Measurements from ENCODE around the gene CYLC1.

The CYLC1 gene, protein sequence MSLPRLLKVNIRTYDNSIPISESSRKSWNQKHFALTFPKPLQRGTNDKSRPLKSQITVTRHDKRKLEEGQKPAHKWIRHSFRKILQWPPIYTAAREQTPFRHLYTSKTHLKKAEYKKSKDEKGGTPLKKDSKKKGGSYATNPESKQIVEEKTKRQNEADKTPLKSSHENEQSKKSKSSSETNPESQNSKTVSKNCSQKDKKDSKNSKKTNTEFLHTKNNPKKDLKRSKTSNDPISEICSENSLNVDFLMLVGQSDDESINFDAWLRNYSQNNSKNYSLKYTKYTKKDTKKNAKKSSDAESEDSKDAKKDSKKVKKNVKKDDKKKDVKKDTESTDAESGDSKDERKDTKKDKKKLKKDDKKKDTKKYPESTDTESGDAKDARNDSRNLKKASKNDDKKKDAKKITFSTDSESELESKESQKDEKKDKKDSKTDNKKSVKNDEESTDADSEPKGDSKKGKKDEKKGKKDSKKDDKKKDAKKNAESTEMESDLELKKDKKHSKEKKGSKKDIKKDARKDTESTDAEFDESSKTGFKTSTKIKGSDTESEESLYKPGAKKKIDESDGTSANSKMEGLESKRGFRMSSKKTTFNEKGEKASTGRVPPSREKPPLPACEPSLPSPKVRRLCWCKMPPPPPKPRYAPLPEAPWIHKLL

DNA sequence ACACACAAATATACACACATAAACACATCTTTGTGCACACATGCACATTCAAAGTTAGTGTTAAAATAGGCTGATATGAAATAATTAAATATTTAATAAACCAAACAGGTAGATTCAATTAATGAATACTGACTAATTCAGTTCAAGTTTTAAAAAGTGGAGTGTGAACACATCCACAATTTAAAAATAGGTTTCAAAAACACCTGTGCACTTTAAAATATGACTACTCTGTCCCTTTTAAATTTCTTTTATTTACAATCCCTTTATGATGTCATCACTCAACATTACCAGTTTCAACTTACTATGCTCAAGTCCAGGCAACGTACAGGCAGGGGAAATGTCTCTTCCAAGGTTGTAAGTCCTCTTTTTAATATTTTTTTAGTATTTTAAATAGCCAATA is at the start of gene CYLC1:
TSS of gene CYLC1 (plus strand) at position 301 of the 400 bp plus-strand sequence. CDS start at position 338, 37 bp downstream.
- no peak for DNase-seq

DNA sequence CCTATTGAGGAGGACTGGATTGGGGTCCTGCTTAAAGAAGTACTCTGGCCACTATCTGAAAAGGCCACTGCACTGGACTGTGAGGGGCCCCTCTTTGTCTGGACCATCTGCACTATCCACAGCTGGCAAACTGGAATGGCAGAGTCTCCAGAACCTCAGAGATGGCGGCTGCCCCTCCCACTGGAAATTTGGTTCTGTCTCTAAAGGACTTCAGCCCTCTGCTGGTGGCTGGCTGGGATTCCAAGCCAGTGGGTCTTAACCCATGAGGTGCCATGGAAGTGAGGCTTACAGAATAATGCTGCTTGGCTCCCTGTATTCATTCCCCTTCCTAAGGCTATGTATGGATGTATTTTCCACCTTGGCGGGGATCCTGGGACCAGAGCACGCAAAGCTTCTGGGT is 41.6 kb upstream of the CYLC1 start:
- no peak for DNase-seq

DNA sequence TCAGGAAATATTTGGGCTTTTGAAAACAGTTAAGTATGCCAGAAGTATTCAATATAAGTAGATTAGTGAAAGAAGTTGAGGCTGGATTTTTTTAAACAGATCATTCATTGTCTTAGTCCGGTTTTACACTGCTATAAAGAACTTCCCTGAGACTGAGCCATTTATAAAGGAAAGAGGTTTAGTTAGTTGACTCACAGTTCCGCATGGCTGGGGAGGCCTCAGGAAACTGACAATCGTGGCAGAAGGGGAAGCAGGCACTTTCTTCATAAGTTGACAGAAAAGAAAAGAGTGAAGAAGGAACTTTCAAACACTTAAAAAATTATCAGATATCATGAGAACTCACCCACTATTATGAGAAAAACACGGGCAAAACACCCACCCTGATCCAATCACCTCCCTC is 31.1 kb upstream of the CYLC1 start:
- DNase-seq = no peak

DNA sequence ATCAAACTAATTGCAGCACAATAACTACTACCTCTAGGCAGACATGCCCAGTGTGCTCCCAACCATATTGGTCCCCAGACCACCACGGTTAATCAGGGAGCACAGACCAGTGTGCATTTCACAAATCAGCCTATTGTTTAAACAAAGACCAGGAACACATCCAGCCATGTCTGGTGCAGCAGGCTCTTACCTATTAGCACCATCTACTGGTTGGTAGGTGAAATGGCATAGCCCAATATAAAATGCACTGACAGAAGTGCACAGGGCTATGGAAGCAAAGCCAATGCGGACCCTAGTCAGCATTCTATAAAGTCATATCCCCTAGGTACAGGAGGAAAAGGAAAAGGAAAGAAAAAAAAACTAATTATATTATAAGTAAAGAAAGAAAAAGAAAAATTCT is 15.5 kb upstream of the CYLC1 start:
- DNase-seq = peak; percentile 58

DNA sequence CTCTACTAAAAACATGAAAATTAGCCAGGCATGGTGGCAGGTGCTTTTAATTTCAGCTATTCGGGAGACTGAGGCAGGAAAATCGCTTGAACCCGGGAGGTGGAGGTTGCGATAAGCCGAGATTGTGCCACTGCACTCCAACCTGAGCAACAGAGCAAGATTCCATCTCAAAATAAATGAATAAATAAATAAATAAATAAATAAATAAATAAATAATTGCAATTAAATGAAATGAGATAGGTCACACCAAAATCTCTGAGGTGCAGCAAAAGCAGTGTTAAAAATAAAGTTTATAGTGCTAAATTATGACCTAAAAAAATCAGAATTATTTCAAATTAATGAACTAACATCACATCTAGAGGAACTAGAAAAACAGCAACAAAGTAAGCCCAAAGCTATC is 13.6 kb upstream of the CYLC1 start:
- no peak for DNase-seq

DNA sequence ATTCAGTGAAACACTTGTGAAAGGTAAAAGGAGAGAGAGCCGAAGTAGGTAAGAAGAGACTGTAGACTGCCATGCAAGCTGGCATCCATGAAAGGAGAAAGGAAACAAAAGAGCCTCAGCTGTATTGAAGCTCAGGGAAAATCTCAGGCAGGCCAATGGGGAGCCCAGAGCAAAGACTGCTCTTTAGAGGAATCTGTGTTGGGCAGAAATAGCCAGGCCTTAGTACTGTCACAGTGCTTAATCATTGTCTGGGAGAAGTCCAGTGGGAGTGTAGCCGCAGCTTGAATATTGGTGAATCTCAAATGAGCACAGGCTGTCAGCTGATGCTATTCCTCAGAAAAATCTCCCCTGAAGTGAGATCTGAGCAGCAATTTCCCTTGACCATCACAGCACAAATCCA is 27.6 kb downstream of the CYLC1 start:
- no peak for DNase-seq

DNA sequence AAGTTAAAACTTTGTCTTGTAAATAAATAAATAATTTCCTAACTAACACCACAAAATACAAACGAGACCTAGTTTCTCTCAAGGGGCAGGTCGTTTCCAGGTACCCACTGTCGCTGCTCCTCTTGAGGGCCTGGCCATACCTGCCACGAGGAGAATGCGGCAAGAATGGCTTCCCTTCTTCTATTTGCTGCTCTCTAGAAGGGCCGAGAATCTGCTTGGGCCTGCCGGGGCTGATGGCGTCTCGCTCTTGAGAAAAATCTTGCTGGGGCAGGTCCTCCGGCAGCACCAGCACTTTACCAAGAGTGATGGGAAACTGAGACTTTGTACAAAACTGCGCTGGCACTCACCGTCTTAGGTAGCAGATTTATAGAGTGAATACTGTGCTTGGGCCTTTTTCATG is 31.5 kb downstream of the CYLC1 start:
- no peak for DNase-seq

DNA sequence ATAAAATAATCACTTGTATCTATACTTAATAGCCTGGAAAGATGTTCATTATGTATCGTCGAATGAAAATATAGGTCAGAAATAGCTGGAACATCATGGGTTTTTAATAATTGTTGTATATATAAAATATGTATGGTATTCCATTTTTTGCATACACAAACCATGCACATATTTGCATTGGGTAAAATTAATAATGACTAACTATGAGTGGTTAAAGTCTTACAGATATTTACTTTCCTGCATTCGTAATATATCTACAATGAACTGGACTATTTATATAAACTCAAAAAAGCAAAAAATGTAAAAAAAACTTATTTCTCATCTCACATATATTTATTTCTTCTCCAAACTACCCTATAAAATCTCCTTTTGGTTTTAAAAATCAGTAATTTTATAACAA is 46.0 kb downstream of the CYLC1 start:
- no peak for DNase-seq

DNA sequence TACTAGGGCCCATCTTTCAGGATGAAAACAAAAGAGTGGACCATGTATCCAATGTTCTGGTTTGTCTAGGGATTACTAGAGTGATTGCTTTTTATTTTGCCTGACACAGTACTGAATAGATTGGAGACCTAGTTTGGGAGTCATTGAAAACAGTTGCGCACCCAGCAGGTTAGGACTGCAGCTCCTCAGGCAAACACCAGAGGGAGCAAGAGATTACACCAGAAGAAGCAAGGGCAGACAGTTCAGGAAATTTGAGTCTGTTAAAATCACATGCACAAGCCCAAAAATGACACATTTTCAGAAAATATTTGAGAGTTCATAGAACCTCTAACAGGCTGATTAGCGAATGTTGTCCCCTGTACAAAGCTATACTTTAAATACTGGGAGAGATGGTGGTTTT is 55.6 kb downstream of the CYLC1 start:
- peak; percentile 6 for DNase-seq

DNA sequence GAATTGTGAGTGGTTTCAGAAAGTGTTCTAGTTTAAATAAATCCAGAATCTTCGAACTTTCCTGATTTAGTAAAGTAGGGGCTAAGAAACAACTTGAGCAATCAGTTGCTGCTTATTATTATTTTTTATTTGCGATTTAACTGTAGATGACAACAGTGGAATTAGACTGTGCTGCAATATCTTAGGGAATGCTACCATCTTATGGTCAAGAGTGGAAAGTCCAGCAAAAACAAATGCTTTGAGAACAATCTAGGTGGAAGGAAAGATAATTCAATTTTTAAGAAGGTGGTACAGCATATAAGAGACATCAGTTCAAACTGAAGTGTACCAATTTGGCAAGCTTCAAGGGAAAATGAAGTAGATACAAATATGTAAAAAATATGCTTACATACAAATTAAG is 73.3 kb downstream of the CYLC1 start:
- DNase-seq = peak; percentile 4
